ENCODE results near the gene GMCL2.

Gene GMCL2

GRCh38 chr5:178218827-178219226, 31.7 kb upstream of the GMCL2 start:
- TF ChIP-seq EZH2phosphoT487 (conservative IDR thresholded peaks at IDR 0.05; ENCODE audit: low read length) (no peak), CTCF (IDR thresholded peaks at IDR 0.05; ENCODE audit: insufficient read depth, low read length, poor library complexity, severe bottlenecking) (no peak)
- Histone ChIP-seq H3K4me2 (ENCODE audit: low read depth, low read length, poor library complexity, severe bottlenecking) (no peak overlapping the region), H3K9me3 (ENCODE audit: insufficient read depth, low read length) (no peaks in the 10 kb centered on the region), H3K9me2 (replicated peaks; ENCODE audit: insufficient read depth, low read length) (no peaks in the 10 kb centered on the region), H3F3A (ENCODE audit: insufficient read depth) (peaks cover 39% of the 10 kb centered on the region), H3K36me3 (ENCODE audit: low read length) (peaks cover 11% of the 10 kb centered on the region), H3K27ac (ENCODE audit: low read depth, low read length) (no peak overlapping the region), H3K4me3 (ENCODE audit: insufficient read depth, low read length, poor library complexity, severe bottlenecking) (no peak overlapping the region), H4K20me1 (ENCODE audit: low read depth, low read length) (no peaks in the 10 kb centered on the region), H3K79me2 (ENCODE audit: insufficient read depth, low read length) (no peaks in the 10 kb centered on the region), H2AFZ (ENCODE audit: low read depth, low read length, severe bottlenecking) (no peak overlapping the region), H3K9ac (ENCODE audit: low read length) (no peak overlapping the region), H3K27me3 (ENCODE audit: low read length) (no peaks in the 10 kb centered on the region)

GRCh38 chr5:178218237-178218776, 31.1 kb upstream of the GMCL2 start:
- no peaks in the 10 kb centered on the region for H3K9me3 ChIP-seq (ENCODE audit: insufficient read depth, low read length)
- no peak for TF ChIP-seq CTCF (IDR thresholded peaks at IDR 0.05; ENCODE audit: insufficient read depth, low read length, poor library complexity, severe bottlenecking)
- TF ChIP-seq EZH2phosphoT487 (conservative IDR thresholded peaks at IDR 0.05; ENCODE audit: low read length), result no peak
- H3K36me3 ChIP-seq (ENCODE audit: low read length), result peaks cover 11% of the 10 kb centered on the region
- no peaks in the 10 kb centered on the region for H3K9me2 ChIP-seq (replicated peaks; ENCODE audit: insufficient read depth, low read length)
- no peak overlapping the region for H3K27ac ChIP-seq (ENCODE audit: low read depth, low read length)
- H3K27me3 ChIP-seq (ENCODE audit: low read length), result no peaks in the 10 kb centered on the region
- H3K79me2 ChIP-seq (ENCODE audit: insufficient read depth, low read length), result no peaks in the 10 kb centered on the region
- no peak overlapping the region for H3K4me2 ChIP-seq (ENCODE audit: low read depth, low read length, poor library complexity, severe bottlenecking)
- H3K9ac ChIP-seq (ENCODE audit: low read length), result no peak overlapping the region
- no peaks in the 10 kb centered on the region for H4K20me1 ChIP-seq (ENCODE audit: low read depth, low read length)
- no peak overlapping the region for H2AFZ ChIP-seq (ENCODE audit: low read depth, low read length, severe bottlenecking)
- H3F3A ChIP-seq (ENCODE audit: insufficient read depth), result peaks cover 45% of the 10 kb centered on the region
- H3K4me3 ChIP-seq (ENCODE audit: insufficient read depth, low read length, poor library complexity, severe bottlenecking), result no peak overlapping the region

- no peaks in the 10 kb centered on the region for H3K27me3 ChIP-seq (ENCODE audit: low read length)
- no peaks in the 10 kb centered on the region for H3K9me2 ChIP-seq (replicated peaks; ENCODE audit: insufficient read depth, low read length)
- H2AFZ ChIP-seq (ENCODE audit: low read depth, low read length, severe bottlenecking), result no peak overlapping the region
- H3K27ac ChIP-seq (ENCODE audit: low read depth, low read length), result no peak overlapping the region; the same call in 1 of the 2 replicates
- TF ChIP-seq CTCF (IDR thresholded peaks at IDR 0.05; ENCODE audit: insufficient read depth, low read length, poor library complexity, severe bottlenecking), result no peak
- TF ChIP-seq EZH2phosphoT487 (conservative IDR thresholded peaks at IDR 0.05; ENCODE audit: low read length), result no peak
- no peaks in the 10 kb centered on the region; the same call in 1 of the 2 replicates for H4K20me1 ChIP-seq (ENCODE audit: low read depth, low read length)
- H3K4me2 ChIP-seq (ENCODE audit: low read depth, low read length, poor library complexity, severe bottlenecking), result no peak overlapping the region
- peaks cover 60% of the 10 kb centered on the region for H3F3A ChIP-seq (ENCODE audit: insufficient read depth)
- H3K9ac ChIP-seq (ENCODE audit: low read length), result no peak overlapping the region
- H3K4me3 ChIP-seq (ENCODE audit: insufficient read depth, low read length, poor library complexity, severe bottlenecking), result no peak overlapping the region
- peaks cover 12% of the 10 kb centered on the region for H3K36me3 ChIP-seq (ENCODE audit: low read length)
- no peaks in the 10 kb centered on the region for H3K9me3 ChIP-seq (ENCODE audit: insufficient read depth, low read length)
- H3K79me2 ChIP-seq (ENCODE audit: insufficient read depth, low read length), result no peaks in the 10 kb centered on the region
These were observed 29.6 kb upstream of the GMCL2 start for GRCh38 chr5:178216779-178217178.
